ENCODE results near the gene LGI4.

Gene LGI4

GRCh38 chr19:35122687-35123551 lies 11.9 kb downstream of the LGI4 start:
- no peak for TF ChIP-seq ZNF8 (CRISPR knock-in tag; IDR thresholded peaks at IDR 0.05)
- no peak for TF ChIP-seq CSDC2 (CRISPR knock-in tag; IDR thresholded peaks at IDR 0.05)
- no peak for TF ChIP-seq BACH2 (CRISPR knock-in tag; IDR thresholded peaks at IDR 0.05; ENCODE audit: borderline replicate concordance)
- no peak for TF ChIP-seq PPARA (CRISPR knock-in tag; IDR thresholded peaks at IDR 0.05; ENCODE audit: borderline replicate concordance)
- TF ChIP-seq, protein P1, sequence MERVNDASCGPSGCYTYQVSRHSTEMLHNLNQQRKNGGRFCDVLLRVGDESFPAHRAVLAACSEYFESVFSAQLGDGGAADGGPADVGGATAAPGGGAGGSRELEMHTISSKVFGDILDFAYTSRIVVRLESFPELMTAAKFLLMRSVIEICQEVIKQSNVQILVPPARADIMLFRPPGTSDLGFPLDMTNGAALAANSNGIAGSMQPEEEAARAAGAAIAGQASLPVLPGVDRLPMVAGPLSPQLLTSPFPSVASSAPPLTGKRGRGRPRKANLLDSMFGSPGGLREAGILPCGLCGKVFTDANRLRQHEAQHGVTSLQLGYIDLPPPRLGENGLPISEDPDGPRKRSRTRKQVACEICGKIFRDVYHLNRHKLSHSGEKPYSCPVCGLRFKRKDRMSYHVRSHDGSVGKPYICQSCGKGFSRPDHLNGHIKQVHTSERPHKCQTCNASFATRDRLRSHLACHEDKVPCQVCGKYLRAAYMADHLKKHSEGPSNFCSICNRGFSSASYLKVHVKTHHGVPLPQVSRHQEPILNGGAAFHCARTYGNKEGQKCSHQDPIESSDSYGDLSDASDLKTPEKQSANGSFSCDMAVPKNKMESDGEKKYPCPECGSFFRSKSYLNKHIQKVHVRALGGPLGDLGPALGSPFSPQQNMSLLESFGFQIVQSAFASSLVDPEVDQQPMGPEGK (CRISPR knock-in tag; IDR thresholded peaks at IDR 0.05; ENCODE audit: borderline replicate concordance) = no peak
- TF ChIP-seq POU6F1 (CRISPR knock-in tag; IDR thresholded peaks at IDR 0.05; ENCODE audit: borderline replicate concordance, low read depth) = no peak

GRCh38 chr19:35120898-35121297 lies 14.0 kb downstream of the LGI4 start:
- TF ChIP-seq TCF4 (CRISPR knock-in tag; IDR thresholded peaks at IDR 0.05; ENCODE audit: borderline replicate concordance) (no peak), PPARA (CRISPR knock-in tag; IDR thresholded peaks at IDR 0.05; ENCODE audit: borderline replicate concordance) (no peak), ZNF8 (CRISPR knock-in tag; IDR thresholded peaks at IDR 0.05) (no peak), CSRNP3 (CRISPR knock-in tag; IDR thresholded peaks at IDR 0.05) (no peak), GLIS3 (CRISPR knock-in tag; IDR thresholded peaks at IDR 0.05) (no peak), RARB (CRISPR knock-in tag; IDR thresholded peaks at IDR 0.05) (no peak), OSR1 (CRISPR knock-in tag; IDR thresholded peaks at IDR 0.05) (no peak), CREB5 (CRISPR knock-in tag; IDR thresholded peaks at IDR 0.05; ENCODE audit: low read depth) (no peak), ESRRG (CRISPR knock-in tag; IDR thresholded peaks at IDR 0.05) (no peak), ZFP3 (CRISPR knock-in tag; IDR thresholded peaks at IDR 0.05) (no peak)

More at GRCh38 chr19:35122687-35123551, 11.9 kb downstream of the LGI4 start:
- ATAC-seq = no peak

GRCh38 chr19:35120492-35120891 lies 14.4 kb downstream of the LGI4 start:
- no peak for ATAC-seq
- TF ChIP-seq GLIS3 (CRISPR knock-in tag; IDR thresholded peaks at IDR 0.05) = no peak
- TF ChIP-seq ISL1 (CRISPR knock-in tag; IDR thresholded peaks at IDR 0.05) = no peak
- no peak for TF ChIP-seq ZFP3 (CRISPR knock-in tag; IDR thresholded peaks at IDR 0.05)
- no peak for TF ChIP-seq POU6F1 (CRISPR knock-in tag; IDR thresholded peaks at IDR 0.05; ENCODE audit: borderline replicate concordance, low read depth)

More at GRCh38 chr19:35120898-35121297, 14.0 kb downstream of the LGI4 start:
- ATAC-seq = no peak

GRCh38 chr19:35119578-35120155 lies 15.2 kb downstream of the LGI4 start:
- no peak for ATAC-seq
- TF ChIP-seq CSRNP3 (CRISPR knock-in tag; IDR thresholded peaks at IDR 0.05) (no peak), ZNF70 (CRISPR knock-in tag; IDR thresholded peaks at IDR 0.05) (no peak), ISL1 (CRISPR knock-in tag; IDR thresholded peaks at IDR 0.05) (no peak), PPARA (CRISPR knock-in tag; IDR thresholded peaks at IDR 0.05; ENCODE audit: borderline replicate concordance) (no peak), GLIS3 (CRISPR knock-in tag; IDR thresholded peaks at IDR 0.05) (no peak), ZFP3 (CRISPR knock-in tag; IDR thresholded peaks at IDR 0.05) (no peak), BACH2 (CRISPR knock-in tag; IDR thresholded peaks at IDR 0.05; ENCODE audit: borderline replicate concordance) (no peak), TOX (CRISPR knock-in tag; IDR thresholded peaks at IDR 0.05; ENCODE audit: borderline replicate concordance) (no peak), ZNF8 (CRISPR knock-in tag; IDR thresholded peaks at IDR 0.05) (no peak), ZFP30 (CRISPR knock-in tag; IDR thresholded peaks at IDR 0.05) (no peak)
- TF ChIP-seq, protein P1 (CRISPR knock-in tag; IDR thresholded peaks at IDR 0.05; ENCODE audit: borderline replicate concordance) = no peak
